Left lung (tissue), 10 donors: Measurements from ENCODE around the gene SPSB3. TPM values are rescaled to one million over a fixed set of nuclear protein-coding genes. Genes with fewer than 3 reads are reported as not detected.
A peak's percentile ranks its signal among the peaks of the same experiment; 100 is the strongest.

Source experiments
- ATAC-seq: fragments of 200-7000 bp; cut with Tn5 transposase; one replicate; pipeline ENCODE4 v1.9.1; 2020; ENCODE audit warnings: moderate library complexity
- DNase-seq, 4 donors: peaks; one replicate each; pipeline ENCODE4 v3.0.0-alpha.2; 2013 to 2020
- H3K27ac ChIP-seq, 2 donors: fragments of 200-600 bp; sonication (generic) in 1 of 2; one replicate each; pipeline versions ENCODE4 v1.5.0 to v1.8.0; 2020 to 2021
- H3K27me3 ChIP-seq, 2 donors: fragments of 200-600 bp; sonication (generic) in 1 of 2; one replicate each; pipeline versions ENCODE4 v1.5.0 to v1.8.0; 2020 to 2021
- H3K36me3 ChIP-seq, 2 donors: fragments of 200-600 bp; sonication (generic) in 1 of 2; one replicate each; pipeline versions ENCODE4 v1.5.0 to v1.8.0; 2020 to 2021
- H3K4me1 ChIP-seq, 2 donors: fragments of 200-600 bp; one replicate each; pipeline ENCODE4 v1.8.0; 2021
- H3K4me3 ChIP-seq, 2 donors: fragments of 200-600 bp; sonication (generic) in 1 of 2; one replicate each; pipeline versions ENCODE4 v1.5.0 to v1.8.0; 2020 to 2021; ENCODE audit warnings: mild to moderate bottlenecking in 1 of 2
- H3K9me3 ChIP-seq, 2 donors: fragments of 200-600 bp; sonication (generic) in 1 of 2; one replicate each; pipeline versions ENCODE4 v1.5.0 to v1.8.0; 2020 to 2021
- intact Hi-C, 2 donors: fragments of 100-400 bp; cut with DNase I; formaldehyde crosslinking; loops; one replicate each; pipeline versions ENCODE4 v1.11.2 to v1.14.2; 2022
- polyA plus RNA-seq, 6 donors: library from polyadenylated mRNA; unstranded; fragments of 120-200 nt; gene quantifications; one replicate each; pipeline ENCODE4 v1.2.1, GENCODE V29; 2013; ENCODE audit not compliant: insufficient read length in 6 of 6
- total RNA-seq, 2 donors: library from RNA; stranded (reverse); fragmentation: NEBNext Ultra II Directional; extraction: Animal tissue kit (Norgen Biotek cat#: 25700); gene quantifications; one replicate each; pipeline ENCODE4 v1.2.1, GENCODE V29; 2021
- TF ChIP-seq, protein P1 (sequence below), 2 donors: fragments of 200-600 bp; sonication (generic) in 1 of 2; IDR thresholded peaks; one replicate each; pipeline versions ENCODE4 v1.5.0 to v1.8.0; 2021; ENCODE audit warnings: antibody characterized with exemption in 2 of 2
- donor health status: DM: no; HTN: yes; CAD: no.
- donor health status: DM: no; HTN: no; CAD: no.

The SPSB3 gene
- total and polyA plus RNA-seq, 8 donors: 23.6 to 40.0 (median 33.0) TPM

DNA sequence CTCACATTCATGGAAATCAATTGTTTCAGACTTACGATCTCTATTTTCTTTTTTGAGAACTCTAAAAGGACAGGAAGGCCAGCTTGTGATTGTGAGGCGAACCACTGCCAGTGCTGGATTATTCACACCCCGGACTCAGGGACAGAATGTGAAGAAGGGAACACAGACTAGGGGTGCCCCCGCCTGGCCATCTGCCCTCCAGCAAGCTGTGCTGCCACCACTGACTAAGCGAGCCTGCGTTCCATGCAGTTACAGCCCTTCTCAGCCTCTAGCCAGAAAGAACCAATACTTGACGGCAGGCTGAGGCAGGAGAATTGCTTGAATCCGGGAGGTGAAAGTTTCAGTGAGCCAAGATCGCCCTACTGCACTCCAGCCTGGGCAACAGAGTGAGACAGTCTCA, 41.5 kb upstream of the SPSB3 start:
- H3K36me3 ChIP-seq: peaks cover 0 to 41% of the 10 kb centered on the region in 2 donors
- intact Hi-C loops: no loop called here
- no peak overlapping the region for H3K27ac ChIP-seq
- H3K4me3 ChIP-seq: no peak overlapping the region
- H3K27me3 ChIP-seq: no peaks in the 10 kb centered on the region
- peak in 1 of 4 donors; percentile 47 for DNase-seq
- no peak for ATAC-seq
- TF ChIP-seq, protein P1, sequence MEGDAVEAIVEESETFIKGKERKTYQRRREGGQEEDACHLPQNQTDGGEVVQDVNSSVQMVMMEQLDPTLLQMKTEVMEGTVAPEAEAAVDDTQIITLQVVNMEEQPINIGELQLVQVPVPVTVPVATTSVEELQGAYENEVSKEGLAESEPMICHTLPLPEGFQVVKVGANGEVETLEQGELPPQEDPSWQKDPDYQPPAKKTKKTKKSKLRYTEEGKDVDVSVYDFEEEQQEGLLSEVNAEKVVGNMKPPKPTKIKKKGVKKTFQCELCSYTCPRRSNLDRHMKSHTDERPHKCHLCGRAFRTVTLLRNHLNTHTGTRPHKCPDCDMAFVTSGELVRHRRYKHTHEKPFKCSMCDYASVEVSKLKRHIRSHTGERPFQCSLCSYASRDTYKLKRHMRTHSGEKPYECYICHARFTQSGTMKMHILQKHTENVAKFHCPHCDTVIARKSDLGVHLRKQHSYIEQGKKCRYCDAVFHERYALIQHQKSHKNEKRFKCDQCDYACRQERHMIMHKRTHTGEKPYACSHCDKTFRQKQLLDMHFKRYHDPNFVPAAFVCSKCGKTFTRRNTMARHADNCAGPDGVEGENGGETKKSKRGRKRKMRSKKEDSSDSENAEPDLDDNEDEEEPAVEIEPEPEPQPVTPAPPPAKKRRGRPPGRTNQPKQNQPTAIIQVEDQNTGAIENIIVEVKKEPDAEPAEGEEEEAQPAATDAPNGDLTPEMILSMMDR (IDR thresholded peaks at IDR 0.05): no peak
- no peaks in the 10 kb centered on the region for H3K9me3 ChIP-seq
- H3K4me1 ChIP-seq: peaks cover 15 to 33% of the 10 kb centered on the region in 2 donors

DNA sequence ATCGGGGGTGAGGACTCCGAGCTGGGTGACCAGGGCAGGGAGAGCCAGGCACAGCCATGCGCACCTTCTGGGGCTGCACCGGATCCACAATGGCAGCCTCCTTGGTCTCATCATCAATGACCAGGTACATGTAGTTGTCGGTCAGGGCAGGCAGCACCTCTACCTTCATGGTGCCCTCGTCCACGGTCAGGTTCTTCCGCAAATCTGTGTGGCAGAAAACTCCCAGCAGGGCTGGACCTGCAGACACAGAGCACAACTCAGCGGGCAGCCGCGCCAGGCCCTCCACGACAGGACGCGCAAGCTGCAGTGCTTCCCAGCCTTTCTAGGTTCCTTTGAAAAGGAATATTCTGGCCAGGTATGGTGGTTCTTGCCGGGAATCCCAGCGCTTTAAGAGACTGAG, 40.4 kb upstream of the SPSB3 start:
- TF ChIP-seq, protein P1 (IDR thresholded peaks at IDR 0.05): no peak
- peaks cover 6 to 22% of the 10 kb centered on the region in 2 donors for H3K4me1 ChIP-seq
- H3K4me3 ChIP-seq: no peak overlapping the region
- DNase-seq (no peak), ATAC-seq (no peak)
- intact Hi-C loops: no loop called here
- H3K36me3 ChIP-seq: peaks cover 0 to 48% of the 10 kb centered on the region in 2 donors
- no peaks in the 10 kb centered on the region for H3K9me3 ChIP-seq
- no peak overlapping the region for H3K27ac ChIP-seq
- H3K27me3 ChIP-seq: no peaks in the 10 kb centered on the region

DNA sequence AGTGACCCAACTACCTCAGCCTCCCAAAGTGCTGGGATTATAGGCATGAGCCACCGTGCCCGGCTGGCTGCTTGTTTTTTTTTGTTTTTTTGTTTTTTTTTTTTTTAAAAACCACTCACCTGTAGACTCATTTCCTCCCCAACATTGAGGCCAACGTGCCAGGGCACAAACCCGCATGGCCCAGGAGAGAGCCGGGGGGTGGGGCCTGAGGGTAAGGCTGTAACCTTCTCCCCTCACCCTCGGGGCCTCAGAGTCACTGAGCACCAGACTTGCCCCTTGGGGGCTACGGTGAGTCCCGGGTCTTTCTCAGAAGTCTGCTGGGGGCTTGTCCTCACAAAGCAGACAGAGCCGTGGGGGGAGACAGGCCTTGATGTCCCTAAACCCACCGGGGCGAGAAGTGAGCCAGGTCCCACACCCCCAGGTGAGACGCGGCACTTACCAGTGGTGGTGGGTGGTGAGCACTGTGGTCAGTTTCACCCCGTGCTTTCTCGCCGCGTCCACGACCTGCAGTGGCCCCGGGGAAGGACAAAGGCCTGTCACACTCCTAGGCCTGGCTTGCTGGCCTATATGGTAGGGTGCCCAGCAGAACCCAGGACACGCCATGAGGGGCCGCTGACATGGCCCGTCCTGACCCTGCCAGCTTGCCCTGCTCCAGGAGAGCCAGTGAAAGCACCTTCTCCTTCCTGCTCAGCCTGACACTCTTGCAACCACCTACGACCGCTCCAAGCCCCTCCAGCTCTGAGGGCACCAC, 39.7 kb upstream of the SPSB3 start:
- TF ChIP-seq, protein P1 (IDR thresholded peaks at IDR 0.05): no peak
- Histone ChIP-seq H3K9me3 (no peaks in the 10 kb centered on the region), H3K27ac (no peak overlapping the region), H3K4me1 (peaks cover 5 to 19% of the 10 kb centered on the region in 2 donors), H3K36me3 (peaks cover 0 to 56% of the 10 kb centered on the region in 2 donors), H3K27me3 (no peaks in the 10 kb centered on the region), H3K4me3 (no peak overlapping the region)
- intact Hi-C loops: no loop called here
- ATAC-seq (no peak), DNase-seq (no peak)

- TF ChIP-seq, protein P1 (IDR thresholded peaks at IDR 0.05): no peak
- intact Hi-C loops: no loop called here
- ATAC-seq: no peak
- no peak overlapping the region for H3K27ac ChIP-seq
- H3K27me3 ChIP-seq: no peaks in the 10 kb centered on the region
- H3K4me1 ChIP-seq: peaks cover 5 to 17% of the 10 kb centered on the region in 2 donors
- H3K4me3 ChIP-seq: no peak overlapping the region
- peaks cover 0 to 67% of the 10 kb centered on the region in 2 donors for H3K36me3 ChIP-seq
- DNase-seq: no peak
- no peaks in the 10 kb centered on the region for H3K9me3 ChIP-seq
Observed at GRCh38 chr16:1820946-1821290, 38.5 kb upstream of the SPSB3 start.

- Histone ChIP-seq H3K4me1 (peaks cover 0 to 11% of the 10 kb centered on the region in 2 donors), H3K36me3 (peaks cover 0 to 73% of the 10 kb centered on the region in 2 donors), H3K27me3 (no peaks in the 10 kb centered on the region), H3K27ac (no peak overlapping the region), H3K4me3 (no peak overlapping the region), H3K9me3 (no peaks in the 10 kb centered on the region)
- intact Hi-C loops: no loop called here
- ATAC-seq (no peak), DNase-seq (no peak)
- TF ChIP-seq, protein P1 (IDR thresholded peaks at IDR 0.05): no peak
Observed at GRCh38 chr16:1820096-1820945, 38.0 kb upstream of the SPSB3 start.
